Stimulated activated CD4-positive, alpha-beta T cell treated with anti-CD3 and anti-CD28 coated beads, Interleukin-1b, Interleukin-23, amount 100 ng/mL, for 4 hours (primary cell): Measurements from ENCODE around the gene HIKESHI.
"Not testable (repeated sequence)": the region's sequence is repeated elsewhere in the genome, so short reads cannot be mapped to it uniquely, and the experiment has no call there.

Source experiments
- DNase-seq, 2 donors: peaks; one replicate each; pipeline ENCODE4 v3.0.0-alpha.2; 2020; ENCODE audit warnings: low read depth in 2 of 2

Gene HIKESHI, protein sequence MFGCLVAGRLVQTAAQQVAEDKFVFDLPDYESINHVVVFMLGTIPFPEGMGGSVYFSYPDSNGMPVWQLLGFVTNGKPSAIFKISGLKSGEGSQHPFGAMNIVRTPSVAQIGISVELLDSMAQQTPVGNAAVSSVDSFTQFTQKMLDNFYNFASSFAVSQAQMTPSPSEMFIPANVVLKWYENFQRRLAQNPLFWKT

DNA sequence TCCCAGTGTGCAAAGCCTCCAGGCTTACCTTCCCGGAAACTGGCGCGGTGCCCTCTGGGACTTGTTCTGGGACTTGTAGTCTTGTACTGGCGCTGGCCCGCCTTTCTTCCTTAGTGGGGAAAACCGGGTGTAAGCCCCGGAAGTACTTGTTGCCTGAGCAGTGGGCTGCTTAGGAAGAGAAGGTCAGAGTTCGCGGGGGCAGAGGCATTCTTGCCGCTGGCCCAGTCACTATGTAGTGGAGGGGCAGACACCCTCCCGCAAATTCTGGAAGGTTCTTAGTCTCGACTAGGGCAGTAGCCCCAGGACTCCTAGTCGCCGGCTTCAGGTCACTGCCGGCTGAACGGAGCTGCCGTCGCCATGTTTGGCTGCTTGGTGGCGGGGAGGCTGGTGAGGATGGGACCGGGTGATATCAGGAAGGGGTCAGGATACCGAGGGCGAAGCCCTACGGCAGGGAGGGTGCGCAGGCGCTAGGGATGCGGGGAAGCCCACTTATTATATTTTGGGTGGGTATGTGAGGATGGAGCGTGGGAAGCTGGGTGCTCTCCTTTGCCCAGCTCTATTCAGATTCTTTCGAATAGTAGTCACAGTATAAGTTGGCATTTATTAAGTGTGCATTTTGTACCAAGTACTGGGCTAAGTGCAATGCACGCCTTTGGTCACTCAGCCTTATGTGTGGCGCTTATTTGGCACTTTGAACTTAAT, at the start of gene HIKESHI:
HIKESHI (plus strand) TSS at position 149 of the 702 bp plus-strand sequence; CDS start at position 358, 209 bp downstream.
- peak; percentile 84 to 90 for DNase-seq

DNA sequence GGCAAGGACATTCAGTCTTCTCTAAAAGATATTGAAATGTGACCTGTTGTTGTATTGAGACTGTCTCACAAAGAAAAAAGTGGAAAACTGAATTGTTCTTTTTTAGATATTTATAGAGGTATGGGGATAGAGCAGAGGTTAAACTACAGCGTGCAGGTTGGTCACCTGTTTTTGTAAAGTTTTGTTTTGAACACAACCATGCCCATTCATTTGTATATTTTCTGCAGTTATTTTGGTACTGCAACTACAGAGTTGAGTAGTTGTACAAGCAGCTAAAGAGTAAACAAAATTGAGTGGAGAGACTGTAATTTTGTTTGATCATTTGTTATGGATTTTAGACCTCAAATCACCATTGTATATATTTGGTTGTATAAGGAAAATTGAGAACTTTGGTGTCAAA, 46.1 kb upstream of the HIKESHI start:
- no peak for DNase-seq

DNA sequence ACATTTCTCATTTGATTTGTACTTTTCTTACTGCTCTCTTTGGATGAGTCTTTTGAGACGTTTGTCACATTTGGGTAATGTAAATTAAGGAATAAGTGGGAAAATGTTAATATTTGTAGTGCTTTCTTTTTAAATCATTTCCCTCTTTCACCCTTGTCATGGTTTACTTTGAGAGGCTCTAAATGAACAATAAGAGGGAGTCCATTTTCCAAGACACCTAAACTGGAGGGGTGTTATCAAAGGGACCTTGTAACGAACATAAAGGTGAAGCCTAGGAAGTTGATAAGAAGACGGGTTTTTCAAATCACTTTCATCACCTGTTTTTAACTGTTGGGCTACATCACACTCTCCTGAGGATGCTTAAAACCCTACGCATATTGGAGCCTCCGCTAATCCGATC, 45.4 kb upstream of the HIKESHI start:
- no peak for DNase-seq

DNA sequence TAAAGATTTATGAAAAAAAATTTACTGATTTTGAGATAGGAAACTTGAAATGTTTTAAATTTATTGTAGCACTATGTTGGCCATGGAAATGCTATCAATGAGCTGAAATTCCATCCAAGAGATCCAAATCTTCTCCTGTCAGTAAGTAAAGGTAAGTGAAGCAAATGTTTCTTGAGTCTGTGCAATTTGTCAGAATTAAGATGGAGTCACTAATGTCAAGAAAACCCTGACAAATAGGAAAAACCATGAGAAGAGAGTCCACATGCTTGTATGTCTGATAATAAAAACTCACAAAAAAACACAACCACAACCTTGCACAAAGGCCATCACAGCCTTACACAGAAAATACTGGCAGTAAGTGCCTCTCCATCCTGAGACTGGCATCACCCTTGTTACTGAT, 44.6 kb upstream of the HIKESHI start:
- DNase-seq, result no peak

DNA sequence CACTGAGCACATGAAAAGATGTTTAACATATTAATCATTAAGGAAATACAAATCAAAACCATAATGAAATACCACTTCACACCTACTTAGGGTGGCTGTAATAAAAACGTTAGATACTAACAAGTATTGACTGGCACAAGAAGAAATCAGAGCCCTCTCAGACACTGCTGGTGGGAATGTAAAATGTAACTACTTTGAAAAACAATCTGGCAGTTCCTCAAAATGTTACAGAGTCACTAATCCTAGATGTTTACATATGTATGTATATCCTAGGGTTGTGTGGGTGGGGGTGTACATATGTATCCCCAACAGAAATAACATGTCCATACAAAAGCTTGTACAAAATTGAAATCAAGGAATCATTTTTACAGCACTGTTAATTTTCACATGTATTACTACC, 42.3 kb upstream of the HIKESHI start:
- DNase-seq, result no peak

DNA sequence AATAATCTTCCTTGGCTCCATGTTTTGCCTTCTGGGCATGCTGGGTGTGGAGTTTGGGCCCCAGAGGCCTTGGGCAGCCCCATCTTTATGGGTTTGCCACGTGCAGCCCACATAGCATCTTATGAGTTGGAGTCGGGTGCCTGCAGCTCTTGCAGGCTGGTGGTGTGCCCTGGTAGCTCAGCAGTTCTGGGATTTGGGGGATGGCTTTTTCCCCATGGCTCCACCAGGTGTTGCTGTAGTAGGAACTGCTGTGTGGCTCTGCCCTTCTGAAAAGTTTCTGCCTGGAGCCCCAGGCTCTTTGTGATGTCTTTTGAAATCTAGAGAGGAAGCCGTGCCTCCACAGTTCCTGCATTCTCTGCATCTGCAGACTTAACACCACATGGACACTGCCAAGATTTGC, 40.7 kb upstream of the HIKESHI start:
- DNase-seq, result no peak

DNA sequence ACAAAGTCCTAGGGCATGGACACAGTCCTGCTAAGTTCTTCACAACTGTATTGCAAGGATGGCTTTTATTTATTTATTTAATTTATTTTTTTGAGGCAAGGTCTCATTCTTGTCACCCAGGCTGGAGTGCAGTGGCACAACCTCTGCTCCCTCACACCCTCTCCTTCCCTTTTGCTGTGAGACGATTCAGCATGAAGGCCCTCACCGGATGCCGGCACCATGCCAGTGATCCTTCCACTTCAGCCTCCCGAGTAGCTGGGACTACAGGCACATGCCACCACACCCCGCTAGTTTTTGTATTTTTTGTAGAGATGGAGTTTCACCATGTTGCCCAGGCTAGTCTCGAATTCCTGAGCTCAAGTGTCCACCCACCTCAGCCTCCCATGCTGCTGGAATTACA, 39.7 kb upstream of the HIKESHI start:
- DNase-seq, result no peak

DNA sequence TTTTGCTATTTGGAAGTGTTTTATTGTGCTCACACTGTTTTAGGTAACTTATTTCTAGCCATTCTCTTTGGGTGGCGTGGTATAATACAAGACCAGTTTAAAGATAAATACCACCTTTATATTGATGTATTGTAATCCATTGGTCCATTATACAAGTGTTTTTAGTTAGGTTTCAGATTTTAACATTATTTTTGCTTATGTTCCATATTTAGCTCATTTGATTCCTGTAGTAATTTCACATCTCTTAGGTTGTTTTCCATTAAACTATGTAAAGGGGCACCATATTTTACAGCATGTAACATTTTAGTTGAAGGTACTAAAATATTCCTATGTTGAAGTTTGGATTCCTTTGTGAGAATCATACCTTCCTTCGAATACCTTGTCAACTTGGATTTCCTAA, 37.4 kb upstream of the HIKESHI start:
- no peak for DNase-seq

DNA sequence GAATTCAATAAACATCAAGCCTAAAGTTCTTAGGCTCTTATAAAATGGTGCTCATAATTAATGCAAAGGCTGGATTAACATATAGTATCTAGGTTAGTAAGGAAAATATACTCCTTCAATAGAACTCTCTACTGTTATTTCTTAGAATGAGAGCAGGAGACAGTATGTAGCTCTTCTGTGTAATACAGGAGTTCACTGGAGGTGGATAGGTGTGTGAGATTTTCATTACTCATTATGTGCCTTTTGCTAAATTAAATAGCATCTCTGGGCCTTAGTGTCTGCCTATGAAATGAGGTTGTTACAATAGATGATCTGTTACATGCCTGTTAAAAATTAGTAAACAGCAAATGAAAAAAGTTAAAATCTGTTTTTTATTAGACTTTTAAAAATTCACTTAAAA, 36.8 kb upstream of the HIKESHI start:
- DNase-seq, result no peak

DNA sequence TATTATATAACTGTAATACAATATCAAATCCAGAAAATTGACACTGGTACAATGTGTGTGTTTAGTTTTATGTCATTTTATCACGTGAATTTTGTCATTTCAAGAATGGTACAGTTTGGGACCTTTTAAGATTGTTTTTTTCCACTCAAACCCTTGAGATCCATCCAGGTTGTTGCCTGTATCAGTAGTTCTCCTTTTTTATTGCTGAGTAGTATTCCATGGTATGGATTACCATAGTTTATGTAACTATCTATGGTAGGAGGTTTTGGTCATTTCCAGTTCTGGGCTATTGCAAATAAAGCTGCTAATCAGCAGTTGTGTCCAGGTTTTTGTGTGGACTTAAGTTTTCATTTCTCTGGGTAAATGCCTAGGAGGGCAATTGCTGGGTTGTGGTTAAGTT, 32.4 kb upstream of the HIKESHI start:
- DNase-seq, result no peak

DNA sequence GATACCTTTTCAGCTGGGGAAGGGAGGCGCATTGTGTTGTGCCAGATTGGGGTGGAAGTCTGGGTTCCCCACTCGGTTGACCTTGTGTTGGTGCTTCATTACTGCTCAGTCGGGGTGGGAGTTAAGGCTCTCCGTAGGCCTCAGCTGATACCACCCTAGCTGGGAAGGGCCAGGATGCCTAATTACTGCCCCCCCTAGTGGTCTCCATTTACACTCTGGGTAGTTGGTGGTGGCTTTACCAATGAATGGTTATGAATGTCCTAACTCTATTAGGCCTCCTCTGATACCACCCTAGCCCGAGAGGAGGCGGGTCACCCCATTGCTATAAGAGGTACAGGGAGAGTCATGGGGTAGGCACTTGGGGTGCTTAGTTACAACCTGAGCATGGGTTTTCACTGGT, 27.5 kb upstream of the HIKESHI start:
- DNase-seq, result no peak

DNA sequence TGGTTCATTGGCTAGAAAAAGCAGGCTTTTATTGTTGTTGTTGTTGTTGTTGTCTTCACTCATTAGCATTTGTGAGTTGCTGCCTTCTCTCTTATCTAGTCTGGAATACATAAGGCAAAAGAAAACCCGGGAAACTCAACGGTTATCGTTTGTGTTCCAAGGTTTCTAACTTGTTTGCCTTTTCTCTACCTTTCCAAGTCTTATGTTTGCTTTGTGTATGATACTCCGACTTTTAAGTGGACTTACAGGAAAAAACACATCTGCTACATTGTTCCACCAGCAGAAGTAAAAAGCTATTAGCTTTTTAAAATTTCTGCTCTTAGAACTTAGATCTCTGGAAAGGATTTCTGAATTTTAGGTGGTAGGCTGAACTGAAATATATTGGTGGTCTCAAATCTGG, 27.0 kb upstream of the HIKESHI start:
- no peak for DNase-seq

DNA sequence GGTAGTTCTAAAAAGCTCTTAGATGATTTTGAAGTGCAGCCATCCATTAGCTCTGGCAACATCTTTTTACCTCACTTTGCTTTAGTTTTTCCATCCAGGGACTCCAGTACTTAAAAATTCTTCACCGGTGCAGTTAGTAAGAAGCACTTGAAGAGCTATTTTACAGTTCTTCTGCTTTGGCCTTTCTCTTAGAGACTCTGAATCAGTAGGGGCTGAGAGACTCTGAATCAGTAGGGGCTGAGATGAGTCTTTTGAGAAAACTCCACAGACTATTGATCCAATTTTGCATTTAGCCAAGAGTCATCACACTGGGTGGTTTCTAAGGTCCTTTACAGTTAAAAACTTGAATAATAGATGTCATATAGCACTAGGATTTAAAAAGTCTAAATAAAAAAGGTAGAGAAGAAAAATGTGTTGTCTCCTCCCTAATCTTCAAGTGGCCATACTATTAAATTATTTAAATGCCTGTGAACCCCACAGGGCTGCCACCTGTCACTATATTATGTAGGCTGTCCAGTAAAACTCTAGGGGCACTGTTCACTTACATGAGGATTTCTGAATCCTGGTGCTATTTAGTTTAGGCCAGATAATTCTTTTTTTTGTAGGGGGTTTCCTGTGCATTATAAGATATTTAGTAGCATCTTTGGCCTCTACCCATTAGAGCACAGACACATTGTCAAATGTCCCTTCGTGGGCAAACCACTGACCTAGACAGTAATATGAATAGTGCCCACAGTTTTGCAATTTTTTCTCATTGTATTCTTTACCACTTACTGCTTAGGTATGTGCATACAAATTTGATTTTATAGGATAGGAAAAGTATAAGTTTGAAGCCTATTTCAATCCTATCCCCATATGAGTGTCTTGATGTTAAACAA, 26.3 kb upstream of the HIKESHI start:
- DNase-seq, result no peak

DNA sequence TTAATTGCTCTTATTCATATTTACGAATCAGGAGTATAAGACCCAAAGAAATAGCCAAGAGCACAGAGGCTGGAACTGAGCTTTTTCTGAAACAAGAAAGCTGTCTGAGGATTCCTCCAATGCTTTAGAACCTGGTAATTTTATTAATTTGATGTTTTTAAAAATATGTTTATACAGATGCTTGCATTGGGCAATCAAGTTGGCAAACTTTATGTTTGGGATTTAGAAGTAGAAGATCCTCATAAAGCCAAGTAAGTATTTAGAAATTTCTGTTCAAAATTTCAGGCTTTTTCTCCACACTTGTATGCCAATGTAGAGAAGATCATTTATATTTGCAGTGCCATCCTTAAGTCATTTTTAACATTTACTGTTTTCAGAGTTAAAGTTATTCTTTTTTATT, 24.3 kb upstream of the HIKESHI start:
- DNase-seq, result no peak

DNA sequence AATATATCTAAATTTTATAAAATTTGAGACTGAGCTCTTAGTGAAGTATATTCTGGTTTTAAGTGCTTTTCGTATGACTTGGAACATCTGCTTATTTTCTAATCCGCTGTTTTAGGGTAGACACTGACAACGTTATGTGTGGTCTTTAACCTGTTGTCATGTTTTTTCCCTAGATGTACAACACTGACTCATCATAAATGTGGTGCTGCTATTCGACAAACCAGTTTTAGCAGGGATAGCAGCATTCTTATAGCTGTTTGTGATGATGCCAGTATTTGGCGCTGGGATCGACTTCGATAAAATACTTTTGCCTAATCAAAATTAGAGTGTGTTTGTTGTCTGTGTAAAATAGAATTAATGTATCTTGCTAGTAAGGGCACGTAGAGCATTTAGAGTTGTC, 23.8 kb upstream of the HIKESHI start:
- DNase-seq, result no peak

DNA sequence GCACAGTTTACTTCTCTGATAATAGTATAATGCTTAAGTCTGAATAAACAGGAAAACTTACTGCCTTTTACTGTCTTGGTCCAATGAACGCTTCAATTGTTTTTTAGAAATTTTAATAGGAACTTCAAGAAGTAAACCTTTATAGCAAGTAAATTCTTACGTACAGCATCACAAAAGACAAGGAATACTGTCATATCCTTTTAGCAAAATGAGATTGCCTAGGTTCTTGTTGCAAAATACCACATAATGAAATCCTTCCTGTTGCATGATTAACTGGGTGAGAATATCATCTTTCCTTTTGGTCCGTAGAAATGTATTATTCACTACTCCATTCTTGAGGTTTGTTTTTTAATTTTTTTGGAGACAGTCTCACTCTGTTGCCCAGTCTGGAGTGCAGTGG, 22.3 kb upstream of the HIKESHI start:
- no peak for DNase-seq

DNA sequence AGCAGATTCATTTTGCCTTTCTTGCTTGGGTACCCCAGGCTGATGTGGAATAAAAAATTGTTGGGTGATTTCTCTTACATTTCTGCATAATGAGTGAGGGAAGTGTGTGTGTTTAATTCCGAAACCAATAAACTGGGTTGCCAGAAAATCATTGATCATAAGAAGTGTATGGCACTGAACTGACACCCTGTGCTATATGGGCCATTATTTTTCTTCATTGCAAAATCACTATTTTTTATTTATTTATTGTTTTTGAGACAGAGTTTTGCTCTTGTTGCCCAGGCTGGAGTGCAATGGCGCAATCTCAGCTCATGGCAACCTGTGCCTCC, 14.6 kb upstream of the HIKESHI start:
- DNase-seq, result no peak

DNA sequence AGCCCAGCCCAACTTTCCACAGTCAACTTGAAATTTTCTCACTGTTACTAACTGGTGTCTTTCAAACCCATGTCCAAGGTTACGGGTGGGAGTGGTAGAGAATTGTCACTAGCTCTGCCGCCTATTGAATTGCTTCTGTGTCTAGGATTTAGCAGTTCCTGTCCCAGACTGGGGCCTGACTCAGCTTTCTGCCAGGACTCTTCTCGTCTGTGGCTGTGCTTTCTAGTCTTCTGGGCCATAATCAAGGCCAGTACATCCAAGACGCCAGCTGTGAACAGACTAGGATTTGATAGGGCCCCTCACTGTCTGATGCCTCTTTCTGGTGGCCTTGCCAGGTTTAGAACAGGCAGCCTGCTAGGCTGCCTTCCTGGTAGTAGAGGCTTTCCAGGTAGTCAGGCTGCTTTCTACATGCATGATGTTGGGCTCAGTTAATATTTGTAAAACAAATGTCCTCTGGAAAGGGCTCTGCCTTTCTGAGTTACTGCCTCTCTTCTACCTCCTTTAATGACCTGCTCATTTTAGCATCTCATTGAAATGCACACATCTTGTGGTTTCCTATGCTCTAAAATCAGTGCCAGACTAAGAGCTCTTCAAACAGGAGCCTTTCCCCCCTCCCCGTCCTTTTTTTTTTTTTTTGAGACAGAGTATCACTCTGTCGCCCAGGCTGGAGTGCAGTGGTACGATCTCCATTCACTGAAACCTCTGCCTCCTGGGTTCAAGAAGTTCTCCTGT, 13.1 kb upstream of the HIKESHI start:
- no peak for DNase-seq

DNA sequence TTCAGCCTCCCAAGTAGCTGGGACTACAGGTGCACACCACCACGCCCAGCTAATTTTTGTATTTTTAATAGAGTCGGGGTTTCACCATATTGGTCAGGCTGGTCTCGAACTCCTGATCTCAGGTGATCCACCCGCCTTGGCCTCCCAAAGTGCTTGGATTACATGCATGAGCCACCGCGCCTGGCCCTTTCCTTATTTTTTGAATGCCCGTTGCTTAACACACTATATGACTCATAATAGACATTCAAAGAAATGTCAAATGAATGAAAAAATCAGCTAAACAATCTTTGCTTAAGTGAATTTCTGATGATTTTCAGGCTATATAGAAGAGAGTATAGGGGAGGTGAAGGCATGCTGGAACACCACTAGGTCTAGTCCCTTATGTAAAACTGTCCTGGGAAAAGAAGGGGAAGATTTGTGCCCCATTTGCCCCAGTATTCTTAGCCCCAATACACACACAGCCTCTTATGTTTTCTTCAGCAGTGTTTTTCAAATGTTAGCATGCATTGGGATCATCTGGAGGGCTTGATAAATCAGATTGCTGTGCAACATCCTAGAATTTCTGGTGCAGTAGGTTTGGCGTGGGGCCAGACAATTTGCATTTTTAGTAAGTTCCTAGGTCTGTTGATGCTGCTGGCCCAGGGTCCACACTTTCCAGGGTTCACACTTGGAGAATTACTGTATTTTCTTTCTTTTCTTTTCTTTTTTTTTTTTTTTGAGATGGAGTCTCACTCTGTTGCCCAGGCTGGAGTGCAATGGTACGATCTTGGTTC, 12.3 kb upstream of the HIKESHI start:
- DNase-seq, result not testable (repeated sequence)

DNA sequence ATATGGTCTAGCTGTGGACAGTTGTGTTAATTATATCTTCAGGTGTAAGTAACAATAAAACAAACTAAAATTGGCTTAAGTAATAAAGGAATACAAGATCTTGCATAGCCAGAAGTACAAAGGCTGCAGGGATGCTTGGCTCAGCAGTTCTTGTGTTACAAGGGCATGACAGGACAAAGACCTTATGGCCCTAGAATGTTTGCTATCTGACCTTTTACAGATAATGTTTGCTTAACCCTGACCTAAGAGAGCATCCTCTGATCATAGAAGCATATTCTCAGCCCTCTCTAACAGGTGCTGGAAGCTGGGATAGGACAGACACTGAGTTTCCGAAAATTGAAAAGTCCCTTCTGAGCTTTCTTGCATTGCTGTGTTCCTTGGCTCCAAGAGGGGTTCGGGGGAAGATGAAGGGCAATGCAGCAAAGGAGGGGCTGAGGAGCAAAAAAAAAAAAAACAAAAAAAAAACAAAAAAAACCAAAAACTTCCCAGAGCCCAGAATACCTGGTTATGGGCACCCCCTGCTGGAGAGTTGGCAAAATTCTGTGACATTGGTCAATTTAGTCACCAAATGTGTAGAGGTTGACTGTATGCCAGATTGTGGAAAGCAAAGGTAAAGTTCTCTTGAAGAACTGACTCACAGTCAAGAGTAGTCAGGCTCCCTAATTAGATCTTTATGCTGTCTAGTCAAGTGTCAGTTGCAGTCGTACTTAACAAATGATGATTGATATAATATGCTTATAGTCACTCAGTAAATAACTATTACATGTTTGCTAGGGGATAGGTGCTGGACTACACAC, 10.4 kb upstream of the HIKESHI start:
- peak; percentile 55 to 57 for DNase-seq
